T-helper 2 cell (primary cell): ENCODE results near the gene PYGO2.
"Not testable (repeated sequence)": the region's sequence is repeated elsewhere in the genome, so short reads cannot be mapped to it uniquely, and the experiment has no call there.

Experiments
- DNase-seq, 5 experiments: peaks; one replicate each; pipeline versions ENCODE4 v3.0.0 to v3.0.0-alpha.2; 2012 to 2022

The PYGO2 gene

DNA sequence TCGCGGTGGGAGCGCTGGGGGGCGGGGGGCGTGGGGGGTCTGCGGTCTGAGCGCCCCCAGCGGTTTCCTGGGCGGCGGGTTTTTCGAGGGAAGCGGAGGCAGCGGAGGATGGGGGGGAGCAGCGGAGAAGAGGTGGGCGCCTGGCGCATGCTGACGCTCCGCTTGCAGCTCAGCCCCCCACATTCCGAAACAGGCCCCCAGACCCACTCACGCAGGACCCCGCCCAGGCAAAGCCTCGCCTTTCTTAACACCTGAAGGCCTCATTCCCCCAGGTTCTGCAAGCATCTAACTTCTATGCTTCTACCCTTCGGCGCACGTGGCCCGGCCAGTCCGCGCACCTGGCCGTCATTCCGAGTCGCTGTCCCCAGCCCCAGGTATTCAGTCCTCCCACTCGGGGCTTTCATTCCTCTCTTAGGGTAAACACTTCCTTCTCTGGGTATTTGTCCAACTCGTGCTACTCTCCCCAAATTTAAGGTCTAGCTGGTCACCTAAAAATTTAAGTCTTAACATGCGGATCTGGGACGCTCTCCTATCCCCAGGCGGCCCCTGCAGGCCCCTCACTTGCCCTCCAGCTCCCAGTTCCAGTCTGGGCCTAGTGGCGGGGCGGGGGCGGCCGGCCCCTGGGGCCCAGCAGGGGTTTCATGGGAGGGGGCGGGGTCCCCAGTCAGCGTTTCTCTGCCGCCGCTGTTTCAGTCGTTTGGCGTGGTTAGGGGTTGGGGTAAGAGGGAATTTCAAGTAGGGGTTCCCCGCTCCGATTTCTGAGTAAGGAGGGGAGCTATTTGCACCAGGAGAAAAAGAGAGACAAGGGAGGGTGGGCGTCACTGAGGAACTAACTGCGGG, 38.2 kb upstream of the PYGO2 start:
- DNase-seq = peak in 4 of 5 experiments; percentile 34 to 44 (median 42)

DNA sequence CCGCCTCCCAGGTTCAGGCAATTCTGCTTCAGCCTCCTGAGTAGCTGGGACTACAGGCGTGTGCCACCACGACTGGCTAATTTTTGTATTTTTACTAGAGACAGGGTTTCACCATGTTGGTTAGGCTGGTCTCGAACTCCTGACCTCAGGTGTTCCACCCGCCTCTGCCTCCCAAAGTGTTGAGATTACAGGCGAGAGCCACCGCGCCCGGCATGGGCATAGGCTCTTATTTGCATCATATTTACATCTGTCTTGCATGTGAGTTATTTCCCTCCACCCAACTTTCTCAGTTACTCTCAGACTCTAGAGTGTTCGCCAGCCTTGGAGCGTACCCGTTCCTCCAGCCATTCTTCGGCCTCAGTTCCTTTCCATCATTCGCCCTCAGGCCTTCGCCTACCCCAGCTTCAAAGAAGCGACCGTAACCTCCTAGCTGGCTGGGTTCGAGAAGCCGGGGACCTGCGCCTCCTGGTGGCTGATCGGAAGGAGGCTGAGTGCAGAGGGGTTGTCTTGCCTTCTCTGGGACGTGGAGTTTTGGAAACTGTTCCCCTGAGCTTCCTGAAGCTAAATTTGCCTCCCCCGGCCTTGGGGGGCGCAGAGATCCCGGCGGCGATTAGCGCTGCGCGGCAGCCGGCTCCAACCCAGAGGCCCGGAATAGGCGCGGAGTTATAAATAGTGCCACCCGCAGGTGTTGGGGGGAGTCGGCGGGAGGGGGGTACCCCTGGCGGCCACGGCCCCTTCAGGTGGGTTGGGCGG, 37.4 kb upstream of the PYGO2 start:
- DNase-seq = peak in 4 of 5 experiments; percentile 48 to 76 (median 58)

DNA sequence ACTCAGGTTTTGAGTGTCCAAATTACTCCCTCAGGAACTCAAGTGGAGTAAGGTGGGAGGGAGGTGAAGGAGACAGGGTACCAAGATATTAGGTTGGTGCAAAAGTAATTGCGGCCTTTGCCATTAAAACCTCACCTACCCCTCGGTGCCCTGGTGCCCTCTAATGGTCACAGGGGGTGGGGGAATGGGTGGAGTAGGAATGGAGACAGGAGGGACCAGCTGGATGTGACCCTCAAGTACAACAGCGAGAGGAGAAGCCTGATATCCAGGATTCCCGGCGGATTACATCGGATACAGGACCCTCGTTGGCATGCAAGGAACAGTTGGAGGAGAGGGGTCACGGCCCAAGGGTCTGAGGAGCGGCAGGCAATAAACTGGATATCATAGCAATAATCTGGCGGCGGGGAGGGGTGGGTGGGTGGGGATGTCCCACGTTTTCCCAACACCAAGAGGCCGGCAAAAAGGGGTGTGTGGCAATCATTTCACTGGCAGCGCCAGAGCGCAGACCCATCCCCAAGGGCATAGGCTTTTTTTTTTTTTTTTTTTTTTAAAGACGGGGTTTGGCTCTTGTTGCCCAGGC, 36.7 kb upstream of the PYGO2 start:
- DNase-seq = no peak

DNA sequence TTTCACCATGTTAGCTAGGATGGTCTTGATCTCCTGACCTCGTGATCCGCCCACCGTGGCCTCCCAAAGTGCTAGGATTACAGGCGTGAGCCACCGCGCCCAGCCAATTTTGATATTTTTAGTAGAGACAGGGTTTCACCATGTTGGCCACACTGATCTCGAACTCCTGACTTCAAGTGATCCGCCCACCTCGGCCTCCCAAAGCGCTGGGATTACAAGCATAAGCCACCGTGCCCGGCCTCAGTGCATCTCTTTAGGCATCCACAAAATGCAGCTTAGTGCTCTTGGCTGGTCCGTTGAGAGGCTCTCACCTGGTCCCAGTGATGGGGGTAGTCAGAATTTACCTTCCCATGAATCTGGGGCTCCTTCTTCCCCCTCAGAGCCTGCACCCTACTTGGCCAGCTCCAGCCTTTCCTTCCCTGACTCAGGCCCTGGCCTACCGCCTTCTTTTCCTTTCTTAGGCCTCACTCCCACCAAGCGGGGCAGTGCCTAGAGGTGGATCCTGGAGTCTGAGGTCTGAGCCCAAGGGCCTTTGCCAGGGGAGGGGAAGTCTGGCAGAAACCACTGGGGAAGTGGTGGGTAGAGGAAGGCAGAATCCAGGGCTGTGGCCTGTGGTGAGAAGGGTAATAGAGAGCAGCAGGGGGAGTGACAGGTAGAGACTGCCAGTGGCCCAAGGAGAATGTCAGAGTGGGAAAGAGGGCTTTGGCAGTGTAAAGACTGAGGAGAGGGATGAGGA, 35.6 kb upstream of the PYGO2 start:
- DNase-seq = no peak

DNA sequence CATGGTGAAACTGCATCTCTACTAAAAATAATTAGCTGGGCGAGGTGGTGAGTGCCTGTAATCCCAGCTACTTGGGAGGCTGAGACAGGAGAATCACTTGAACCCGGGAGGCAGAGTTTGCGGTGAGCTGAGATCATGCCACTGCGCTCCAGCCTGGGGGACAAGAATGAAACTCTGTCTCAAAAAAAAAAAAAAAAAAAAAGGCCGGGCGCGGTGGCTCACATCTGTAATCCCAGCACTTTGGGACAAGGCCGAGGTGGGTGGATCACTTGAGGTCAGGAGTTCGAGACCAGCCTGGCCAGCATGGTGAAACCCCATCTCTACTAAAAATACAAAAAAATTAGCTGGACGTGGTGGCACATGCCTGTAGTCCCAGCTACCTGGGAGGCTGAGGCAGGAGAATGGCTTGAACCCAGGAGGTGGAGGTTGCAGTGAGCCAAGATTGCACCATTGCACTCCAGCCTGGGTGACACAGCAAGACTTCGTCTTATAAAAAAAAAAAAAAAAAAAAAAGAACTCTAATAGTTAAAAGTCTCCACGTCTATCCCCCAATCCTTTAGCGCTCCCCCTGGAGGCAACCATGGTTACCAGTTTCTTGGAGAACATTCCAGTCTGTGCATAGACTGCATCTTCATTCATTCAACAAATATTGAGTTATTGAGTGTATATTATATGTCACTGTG, 33.9 kb upstream of the PYGO2 start:
- DNase-seq = not testable (repeated sequence)

DNA sequence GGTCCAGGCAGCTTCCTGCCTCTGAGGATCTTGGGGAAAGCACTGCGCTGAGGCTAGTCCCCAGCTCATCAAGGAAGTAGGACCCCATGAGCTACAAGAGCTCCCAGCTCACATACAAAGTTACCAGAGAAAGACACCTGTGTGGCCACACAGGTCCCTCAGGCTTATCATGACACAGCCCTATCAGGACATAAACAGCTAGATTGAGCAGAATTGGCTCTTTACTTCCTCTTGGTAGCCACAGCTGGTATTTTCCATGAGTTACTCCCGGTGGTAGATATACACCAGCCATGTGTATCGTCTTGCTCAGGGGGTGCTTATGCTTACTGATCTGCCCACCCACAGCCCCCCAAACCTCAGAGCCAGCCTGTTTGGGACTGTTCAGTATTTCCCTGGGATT, 33.0 kb upstream of the PYGO2 start:
- no peak for DNase-seq

DNA sequence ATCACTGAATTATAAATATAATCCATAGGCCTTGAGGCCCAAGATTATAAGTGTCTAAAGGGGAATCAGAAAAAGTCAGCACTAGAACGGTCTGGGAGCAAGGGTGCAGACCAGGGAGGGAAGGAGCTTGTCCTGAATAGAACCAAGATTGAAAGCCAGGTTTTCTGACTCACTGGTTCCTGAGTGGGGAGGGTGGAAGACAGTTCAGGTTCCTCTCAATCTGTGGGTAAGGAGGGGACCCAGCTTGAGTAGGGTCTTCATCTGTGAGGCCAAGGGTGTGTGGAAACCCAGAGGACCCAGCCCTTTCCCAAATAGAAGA, 32.6 kb upstream of the PYGO2 start:
- DNase-seq = no peak

DNA sequence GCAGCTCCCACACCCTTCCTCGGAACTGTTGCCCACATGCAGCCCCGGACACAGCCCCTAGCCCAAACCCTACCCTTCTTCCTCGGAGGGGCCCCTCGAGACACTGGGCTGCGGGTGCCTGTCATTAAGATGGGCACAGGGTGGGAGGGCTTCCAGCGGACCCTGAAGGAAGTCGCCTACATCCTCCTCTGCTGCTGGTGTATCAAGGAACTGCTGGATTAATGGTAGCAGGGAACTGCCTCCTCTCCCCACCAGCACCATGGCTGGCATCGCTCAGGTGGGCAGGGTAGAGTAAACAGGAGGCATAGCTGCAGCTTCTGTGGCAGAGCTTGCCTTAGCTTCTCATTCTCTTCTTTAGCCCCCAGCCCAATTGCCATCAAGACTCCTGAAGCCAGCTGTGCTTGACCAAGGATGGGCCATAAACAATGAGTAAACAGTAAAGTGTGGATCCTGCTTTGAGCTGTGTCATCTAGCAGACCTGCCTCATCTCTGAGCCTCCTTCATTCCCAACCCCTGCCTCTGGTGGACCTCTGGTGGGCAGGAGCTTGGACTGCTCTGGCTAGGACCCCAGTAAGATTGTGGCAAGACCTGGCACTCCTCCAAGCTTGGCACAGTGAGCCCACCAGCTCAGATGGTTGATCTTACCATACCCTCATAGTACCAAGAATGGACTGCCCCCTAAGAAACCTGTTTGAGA, 32.1 kb upstream of the PYGO2 start, which contains the start of gene LENEP:
Gene LENEP, plus strand, starts transcription at position 15 of the 697 bp plus-strand sequence. Its CDS starts 22 bp downstream, at position 37.
- DNase-seq = no peak

DNA sequence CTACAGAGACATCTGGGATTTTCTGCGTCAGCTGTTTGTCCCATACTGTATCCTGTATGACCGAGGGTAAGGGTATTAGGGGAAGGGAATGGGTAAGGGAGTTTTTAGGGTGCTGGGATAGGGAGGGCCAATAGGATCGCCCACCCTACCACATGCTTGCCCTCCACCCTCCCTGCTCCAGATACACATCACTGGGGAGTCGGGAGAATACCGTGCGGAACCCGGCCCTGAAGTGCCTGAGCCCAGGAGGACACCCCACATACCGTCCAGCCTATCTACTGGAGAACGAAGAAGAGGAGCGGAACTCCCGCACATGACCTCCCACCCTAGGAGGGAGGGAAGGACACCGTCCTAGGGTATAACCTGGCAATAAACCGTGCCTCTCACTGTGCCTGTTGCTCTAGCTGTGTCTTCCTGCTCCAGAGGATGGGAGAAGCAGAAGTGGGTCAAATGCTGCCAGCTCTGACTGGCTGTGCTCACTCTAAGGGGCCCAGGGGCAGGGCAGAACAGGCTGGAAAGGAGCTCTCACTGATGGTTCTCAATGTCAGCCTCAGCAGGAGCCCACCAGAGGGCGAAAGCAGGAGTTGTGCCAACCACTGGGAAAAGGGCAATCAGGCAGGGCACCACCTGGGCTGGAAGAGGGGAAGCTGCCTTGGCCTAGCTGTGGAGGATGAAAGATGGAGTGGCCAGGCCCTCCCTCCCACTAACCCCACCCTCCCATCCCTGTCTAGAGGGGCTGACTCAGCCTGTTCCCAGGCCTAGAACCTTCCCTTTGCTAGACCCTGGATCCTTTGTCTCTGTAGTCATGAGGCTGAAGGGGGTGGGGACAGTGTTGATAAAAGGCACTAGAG, 31.4 kb upstream of the PYGO2 start:
- no peak for DNase-seq

DNA sequence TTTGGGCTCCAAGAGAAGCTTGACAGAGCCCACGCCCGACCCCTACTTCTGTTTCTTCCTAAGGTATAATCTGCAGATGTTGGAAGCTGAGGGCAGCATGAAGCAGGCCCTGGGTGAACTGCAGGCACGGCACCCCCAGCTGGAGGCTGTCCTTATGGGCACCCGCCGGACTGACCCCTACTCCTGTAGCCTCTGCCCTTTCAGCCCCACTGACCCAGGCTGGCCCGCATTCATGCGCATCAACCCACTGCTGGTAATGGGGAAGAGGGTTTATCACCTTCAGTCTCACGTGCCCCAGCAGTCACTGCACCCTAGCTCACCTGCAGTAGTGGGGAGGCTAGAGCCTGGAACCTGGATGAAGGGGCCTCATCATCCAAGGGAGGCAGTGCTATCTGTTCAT, 28.7 kb upstream of the PYGO2 start:
- DNase-seq = no peak

DNA sequence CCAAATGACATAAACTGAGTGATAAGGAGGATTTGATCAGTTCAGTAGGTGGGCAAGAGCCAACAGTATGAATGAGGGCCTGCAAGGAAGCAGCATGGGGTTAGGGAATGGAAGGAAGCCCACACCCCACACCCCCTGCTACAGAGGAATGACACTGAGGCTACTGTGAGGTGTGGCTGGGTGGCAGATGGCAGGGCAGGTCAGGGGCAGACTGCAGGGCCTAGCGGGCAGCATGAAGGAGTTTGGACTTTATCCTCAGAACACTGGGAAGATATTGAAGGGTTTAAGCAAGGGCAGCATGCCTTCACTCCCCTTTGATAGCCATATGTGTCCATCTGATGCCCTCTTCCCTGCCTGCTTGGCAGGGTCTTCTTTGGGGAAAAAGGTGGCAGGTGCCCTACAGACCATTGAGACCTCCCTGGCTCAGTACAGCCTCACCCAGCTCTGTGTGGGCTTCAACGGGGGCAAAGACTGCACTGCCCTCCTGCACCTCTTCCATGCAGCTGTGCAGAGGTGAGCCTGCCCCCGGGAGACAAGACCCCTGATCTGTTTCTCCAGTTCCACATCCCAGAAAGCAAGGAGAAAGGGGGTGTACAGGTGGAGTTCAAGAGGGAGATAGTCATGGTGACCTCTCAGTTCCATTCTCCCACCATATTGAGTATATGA, 27.7 kb upstream of the PYGO2 start:
- DNase-seq = no peak

DNA sequence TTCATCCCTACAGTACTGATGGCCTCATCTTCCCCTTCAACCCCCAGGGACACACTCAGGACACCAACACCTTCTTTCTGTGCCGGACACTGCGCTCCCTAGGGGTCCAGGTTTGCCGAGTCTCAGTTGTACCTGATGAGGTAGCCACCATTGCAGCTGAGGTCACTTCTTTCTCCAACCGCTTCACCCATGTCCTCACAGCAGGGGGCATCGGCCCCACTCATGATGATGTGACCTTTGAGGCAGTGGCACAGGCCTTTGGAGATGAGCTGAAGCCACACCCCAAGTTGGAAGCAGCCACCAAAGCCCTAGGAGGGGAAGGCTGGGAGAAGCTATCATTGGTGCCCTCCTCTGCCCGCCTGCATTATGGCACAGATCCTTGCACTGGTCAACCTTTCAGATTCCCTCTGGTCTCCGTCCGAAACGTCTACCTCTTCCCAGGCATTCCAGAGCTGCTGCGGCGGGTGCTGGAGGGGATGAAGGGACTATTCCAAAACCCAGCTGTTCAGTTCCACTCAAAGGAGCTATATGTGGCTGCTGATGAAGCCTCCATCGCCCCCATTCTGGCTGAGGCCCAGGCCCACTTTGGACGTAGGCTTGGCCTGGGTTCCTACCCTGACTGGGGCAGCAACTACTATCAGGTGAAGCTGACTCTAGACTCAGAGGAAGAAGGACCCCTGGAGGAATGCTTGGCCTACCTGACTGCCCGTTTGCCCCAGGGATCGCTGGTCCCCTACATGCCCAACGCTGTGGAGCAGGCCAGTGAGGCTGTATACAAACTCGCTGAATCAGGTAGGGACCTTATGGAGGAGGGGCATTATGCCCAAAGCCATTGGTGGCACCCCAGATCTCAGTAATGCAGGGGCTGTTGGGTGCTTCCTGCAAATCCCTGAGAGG, 26.7 kb upstream of the PYGO2 start:
- DNase-seq = no peak

DNA sequence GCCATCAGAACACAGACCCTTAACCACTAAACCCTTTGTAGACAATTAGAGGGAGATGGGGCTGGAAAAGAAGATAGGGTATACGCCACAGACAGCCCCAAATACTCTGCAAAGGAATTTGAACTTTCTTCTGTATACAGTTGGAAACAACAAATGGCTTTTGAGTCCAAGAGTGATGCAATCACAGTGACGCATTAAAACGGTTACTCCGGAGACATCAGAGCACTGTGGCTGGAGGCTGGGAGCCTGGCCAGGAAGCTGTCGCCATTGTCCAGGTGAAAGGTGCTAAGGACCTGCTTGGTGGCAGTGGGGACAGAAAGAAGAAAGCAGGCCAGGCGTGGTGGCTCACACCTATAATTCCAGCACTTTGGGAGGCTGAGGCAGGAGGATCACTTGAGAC, 25.7 kb upstream of the PYGO2 start:
- no peak for DNase-seq

DNA sequence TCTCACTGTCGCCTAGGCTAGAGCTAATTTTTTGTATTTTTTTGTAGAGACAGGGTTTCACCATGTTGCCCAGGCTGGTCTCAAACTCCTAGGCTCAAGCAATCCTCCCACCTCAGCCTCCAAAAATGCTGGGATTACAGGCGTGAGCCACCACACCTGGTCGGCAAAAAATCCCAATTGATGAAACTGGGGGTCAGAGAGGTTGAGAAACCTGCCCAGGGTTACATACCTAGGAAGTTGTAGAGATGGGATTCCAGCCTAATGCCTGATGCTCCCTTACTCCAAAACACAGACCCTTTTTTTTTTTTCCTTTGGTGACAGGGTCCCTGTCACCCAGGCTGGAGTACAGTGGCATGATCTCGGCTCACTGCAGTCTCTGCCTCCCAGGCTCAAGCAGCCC, 25.2 kb upstream of the PYGO2 start:
- not testable (repeated sequence) for DNase-seq

DNA sequence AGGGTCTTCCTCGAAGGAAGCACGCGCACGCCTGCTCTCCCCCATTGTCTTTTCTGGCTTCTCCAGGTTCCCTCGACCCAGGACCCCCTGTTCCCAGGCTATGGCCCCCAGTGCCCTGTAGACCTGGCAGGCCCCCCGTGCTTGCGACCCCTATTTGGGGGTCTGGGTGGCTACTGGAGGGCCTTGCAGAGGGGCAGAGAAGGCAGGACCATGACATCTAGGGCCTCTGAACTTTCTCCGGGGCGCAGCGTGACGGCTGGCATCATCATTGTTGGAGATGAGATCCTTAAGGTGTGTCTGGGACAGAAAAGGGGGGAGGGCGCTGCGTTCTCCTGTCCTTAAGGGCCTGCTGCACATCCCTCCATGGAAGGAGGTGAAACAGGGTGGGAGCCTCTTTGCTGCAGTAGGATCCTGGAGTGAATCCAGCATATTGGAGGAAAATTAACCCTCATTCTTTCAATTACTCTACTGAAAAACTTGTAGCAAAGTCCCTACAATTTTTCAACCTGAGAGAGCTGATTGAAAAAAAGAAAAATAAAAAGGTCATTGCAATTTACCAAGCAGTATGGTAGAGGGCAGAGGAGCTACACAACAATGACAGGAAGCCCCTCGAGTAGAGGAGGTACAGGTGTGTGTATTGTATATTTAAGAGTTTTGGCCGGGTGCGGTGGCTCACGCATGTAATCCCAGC, 22.3 kb upstream of the PYGO2 start:
- DNase-seq = peak in 1 of 5 experiments; percentile 43

DNA sequence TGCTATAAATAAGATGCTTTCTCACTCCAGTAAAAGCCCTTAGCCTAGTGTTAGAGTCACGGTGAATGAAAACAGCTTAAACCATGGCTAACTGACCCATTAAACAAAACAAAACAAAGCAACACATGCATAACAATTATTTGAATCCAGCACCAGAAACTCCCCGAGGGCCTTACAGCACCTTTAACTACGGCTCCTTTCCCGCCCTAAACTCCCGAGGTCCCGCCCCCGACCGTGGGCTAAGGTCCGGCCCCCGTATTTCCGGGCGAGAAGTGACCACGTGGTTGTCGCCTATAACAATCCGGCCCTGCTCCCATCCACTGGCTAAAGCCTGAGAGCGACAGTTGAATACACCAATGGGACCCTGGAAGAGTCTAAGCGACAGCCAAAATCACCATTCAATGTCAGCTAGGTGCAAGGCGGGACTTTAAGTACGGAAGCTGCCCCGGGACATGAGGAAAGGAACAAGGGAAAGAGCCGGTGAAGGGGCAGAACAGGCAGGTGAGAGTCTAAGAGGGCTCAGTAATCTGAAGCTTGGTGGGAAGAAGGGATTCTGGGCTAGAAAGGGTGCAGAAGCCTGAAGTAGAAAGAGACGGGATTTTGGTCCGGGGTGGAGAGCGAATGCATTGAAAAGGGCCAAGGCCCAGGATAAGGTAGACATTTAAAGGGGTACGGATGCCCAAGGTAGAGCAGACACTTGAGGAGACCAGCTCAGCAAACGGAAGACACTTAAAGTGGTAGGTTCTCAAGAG, 21.5 kb upstream of the PYGO2 start, which contains the start of gene FLAD1:
Gene FLAD1, plus strand, starts transcription at position 448 of the 752 bp plus-strand sequence. CDS start 351 bp downstream, outside the sequence.
- DNase-seq = peak; percentile 82 to 100 (median 92)

DNA sequence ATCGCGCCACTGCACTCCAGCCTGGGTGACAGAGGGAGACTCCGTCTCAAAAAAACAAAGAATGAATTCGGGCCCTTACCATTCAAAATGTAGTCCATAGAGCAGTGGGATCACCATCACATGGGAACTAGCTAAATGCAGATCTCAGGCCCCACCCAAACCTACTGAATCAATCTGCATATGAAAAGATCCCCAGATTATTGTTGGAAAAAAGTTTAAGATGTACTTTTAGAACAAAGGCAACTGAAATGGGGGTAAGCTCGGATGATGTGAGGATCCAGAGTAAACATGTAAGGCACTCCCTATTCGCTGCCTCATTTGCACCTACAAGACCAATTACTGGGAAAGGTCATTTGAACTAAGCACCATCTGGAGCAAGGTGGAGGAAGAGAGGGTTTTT, 20.8 kb upstream of the PYGO2 start:
- DNase-seq = no peak

DNA sequence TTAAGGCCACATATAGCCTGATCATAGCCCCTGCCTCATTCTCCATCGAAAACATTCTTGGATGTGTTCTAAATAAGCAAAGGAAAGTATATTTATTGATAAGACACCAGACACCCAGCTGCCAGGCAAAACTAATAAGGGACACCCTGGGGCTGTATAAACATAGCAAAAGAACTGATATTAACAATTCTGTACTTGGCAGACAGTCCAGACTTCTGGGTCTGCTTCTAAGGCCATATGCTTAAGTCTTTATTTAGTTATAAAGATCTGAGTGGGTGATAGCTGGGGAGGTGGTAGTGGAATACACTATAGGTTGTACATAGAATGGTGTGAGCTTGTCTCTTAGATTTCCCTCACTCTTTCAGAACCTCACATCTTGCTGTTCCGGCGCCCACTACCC, 16.8 kb upstream of the PYGO2 start:
- DNase-seq = no peak
